ENCODE results near the gene TIAM1.

The TIAM1 gene

DNA sequence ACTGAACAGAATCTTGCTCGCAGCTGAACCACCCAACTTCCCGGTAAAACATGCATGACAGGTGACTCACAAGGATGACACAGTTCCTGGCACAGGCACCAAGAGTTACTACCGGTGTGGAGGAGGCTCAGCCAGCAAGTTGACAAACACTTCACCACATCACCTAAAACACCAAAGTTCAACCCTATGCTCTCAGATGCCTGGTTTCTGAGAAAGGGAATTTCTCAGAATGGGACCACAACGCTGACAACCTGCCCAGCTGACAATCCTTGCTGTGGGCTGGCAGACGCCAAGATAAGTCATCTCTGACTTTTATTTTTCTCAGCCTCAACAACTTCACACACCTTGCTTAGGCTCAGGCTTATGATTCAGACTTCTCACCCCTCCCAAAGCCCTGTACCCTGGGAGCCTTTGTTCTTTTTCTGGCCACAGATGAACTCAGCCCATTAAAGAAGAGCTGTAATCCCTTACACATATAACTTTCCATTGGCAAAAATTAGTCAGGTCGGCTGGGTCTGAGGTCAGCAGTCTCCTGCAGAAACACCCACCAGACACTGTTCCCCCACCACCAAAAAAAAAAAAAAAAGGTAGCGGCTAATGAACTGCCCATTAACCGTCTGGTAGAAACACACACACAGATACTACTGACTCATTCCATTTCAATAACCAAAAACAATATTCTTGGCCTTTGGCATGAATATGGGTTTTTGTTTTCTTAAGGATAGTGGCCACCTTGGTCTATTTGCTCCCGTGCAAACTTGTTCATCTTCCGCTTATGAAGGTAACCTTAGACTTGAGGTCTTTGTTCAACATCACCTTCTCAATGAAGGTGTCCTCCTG lies 10.8 kb upstream of the TIAM1 start:
- peaks cover 0 to 5% (median 0%) of the 10 kb centered on the region in 5 experiments for H3K9me3 ChIP-seq (ENCODE audit: control extremely low read depth in 1 of 5, control insufficient read depth in 4 of 5, insufficient read depth in 2 of 5, low read depth in 1 of 5, low read length in 4 of 5)
- H3K4me1 ChIP-seq (ENCODE audit: control extremely low read depth in 1 of 4, control insufficient read depth in 4 of 4, insufficient read depth in 4 of 4, low read length in 3 of 4): peaks cover 0 to 8% (median 0%) of the 10 kb centered on the region in 4 experiments
- DNase-seq: peak in 1 of 3 donors; percentile 13
- CTCF ChIA-PET: interaction anchor here (1.6 kb wide), 1 partner anchor 9 kb away, joined by 5 read pairs; no protein-coding TSS in a partner anchor
- H3K27ac ChIP-seq (ENCODE audit: insufficient read depth in 1 of 2, low read depth in 1 of 2, low read length in 2 of 2, poor library complexity in 1 of 2, severe bottlenecking in 2 of 2): no peak overlapping the region
- H3K4me3 ChIP-seq (ENCODE audit: control insufficient read depth in 1 of 7, extremely low read depth in 1 of 7, insufficient read depth in 4 of 7, low read depth in 2 of 7, low read length in 6 of 7): no peak overlapping the region
- WGBS (ENCODE audit: insufficient coverage): 81% methylated on average over 7 of the region's 10 CpGs
- no peaks in the 10 kb centered on the region for H3K36me3 ChIP-seq (ENCODE audit: control insufficient read depth in 4 of 4, insufficient read depth in 4 of 4, low read length in 3 of 4)
- POLR2A ChIA-PET: no interaction called here
- peaks cover 0 to 6% (median 0%) of the 10 kb centered on the region in 5 experiments for H3K27me3 ChIP-seq (replicated peaks in 2 of 5; ENCODE audit: control insufficient read depth in 4 of 5, insufficient read depth in 5 of 5, low read length in 4 of 5)

GRCh38 chr21:31354122-31354521 lies 10.1 kb upstream of the TIAM1 start:
- Histone ChIP-seq H3K9me3 (ENCODE audit: control extremely low read depth in 1 of 5, control insufficient read depth in 4 of 5, insufficient read depth in 2 of 5, low read depth in 1 of 5, low read length in 4 of 5) (peaks cover 0 to 3% (median 0%) of the 10 kb centered on the region in 5 experiments), H3K4me3 (ENCODE audit: control insufficient read depth in 1 of 7, extremely low read depth in 1 of 7, insufficient read depth in 4 of 7, low read depth in 2 of 7, low read length in 6 of 7) (no peak overlapping the region), H3K27ac (ENCODE audit: insufficient read depth in 1 of 2, low read depth in 1 of 2, low read length in 2 of 2, poor library complexity in 1 of 2, severe bottlenecking in 2 of 2) (no peak overlapping the region), H3K27me3 (replicated peaks in 2 of 5; ENCODE audit: control insufficient read depth in 4 of 5, insufficient read depth in 5 of 5, low read length in 4 of 5) (peaks cover 0 to 6% (median 0%) of the 10 kb centered on the region in 5 experiments), H3K36me3 (ENCODE audit: control insufficient read depth in 4 of 4, insufficient read depth in 4 of 4, low read length in 3 of 4) (no peaks in the 10 kb centered on the region), H3K4me1 (ENCODE audit: control extremely low read depth in 1 of 4, control insufficient read depth in 4 of 4, insufficient read depth in 4 of 4, low read length in 3 of 4) (peaks cover 0 to 12% (median 0%) of the 10 kb centered on the region in 4 experiments)
- ChIA-PET POLR2A (no interaction called here), CTCF (interaction anchor here (1.6 kb wide), 1 partner anchor 10 kb away, joined by 5 read pairs; no protein-coding TSS in a partner anchor)
- 100% methylated on average over 4 of the region's 4 CpGs for WGBS (ENCODE audit: insufficient coverage)
- DNase-seq: no peak

DNA sequence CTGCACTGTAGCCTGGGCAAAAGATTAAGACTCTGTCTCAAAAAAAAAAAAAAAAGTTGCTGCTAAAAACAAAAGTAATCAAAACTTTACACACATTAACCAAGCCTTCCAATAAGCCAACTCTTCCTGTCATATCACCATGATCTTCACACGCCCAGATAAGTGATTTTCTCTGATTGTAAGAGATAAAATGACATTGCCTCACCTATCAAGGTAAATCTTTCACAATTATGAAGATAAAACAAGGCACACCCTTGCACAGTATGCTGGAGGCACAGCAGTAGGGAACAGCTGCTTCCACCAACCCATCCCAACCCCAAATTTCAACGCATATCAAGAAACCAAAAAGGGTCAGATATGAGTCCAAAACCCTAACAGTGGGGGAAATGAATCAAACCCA lies 8.8 kb upstream of the TIAM1 start:
- Histone ChIP-seq H3K4me3 (ENCODE audit: control insufficient read depth in 1 of 7, extremely low read depth in 1 of 7, insufficient read depth in 4 of 7, low read depth in 2 of 7, low read length in 6 of 7) (no peak overlapping the region), H3K27me3 (replicated peaks in 2 of 5; ENCODE audit: control insufficient read depth in 4 of 5, insufficient read depth in 5 of 5, low read length in 4 of 5) (peaks cover 0 to 1% (median 0%) of the 10 kb centered on the region in 5 experiments), H3K27ac (ENCODE audit: insufficient read depth in 1 of 2, low read depth in 1 of 2, low read length in 2 of 2, poor library complexity in 1 of 2, severe bottlenecking in 2 of 2) (no peak overlapping the region), H3K36me3 (ENCODE audit: control insufficient read depth in 4 of 4, insufficient read depth in 4 of 4, low read length in 3 of 4) (no peaks in the 10 kb centered on the region), H3K4me1 (ENCODE audit: control extremely low read depth in 1 of 4, control insufficient read depth in 4 of 4, insufficient read depth in 4 of 4, low read length in 3 of 4) (peaks cover 0 to 12% (median 0%) of the 10 kb centered on the region in 4 experiments), H3K9me3 (ENCODE audit: control extremely low read depth in 1 of 5, control insufficient read depth in 4 of 5, insufficient read depth in 2 of 5, low read depth in 1 of 5, low read length in 4 of 5) (peaks cover 0 to 3% (median 0%) of the 10 kb centered on the region in 5 experiments)
- WGBS (ENCODE audit: insufficient coverage): no CpG with 5 or more reads among the region's 2 CpGs
- DNase-seq: no peak
- CTCF ChIA-PET: interaction anchor here (0.6 to 1.6 kb wide), 2 partner anchors 11 to 114 kb away, joined by 3 to 5 read pairs; no protein-coding TSS in a partner anchor
- POLR2A ChIA-PET: interaction anchor here (0.7 kb wide), 1 partner anchor 72 kb away, joined by 3 read pairs; no protein-coding TSS in a partner anchor

GRCh38 chr21:31351960-31352359 lies 7.9 kb upstream of the TIAM1 start:
- no peaks in the 10 kb centered on the region for H3K36me3 ChIP-seq (ENCODE audit: control insufficient read depth in 4 of 4, insufficient read depth in 4 of 4, low read length in 3 of 4)
- H3K27ac ChIP-seq (ENCODE audit: insufficient read depth in 1 of 2, low read depth in 1 of 2, low read length in 2 of 2, poor library complexity in 1 of 2, severe bottlenecking in 2 of 2): no peak overlapping the region
- H3K4me1 ChIP-seq (ENCODE audit: control extremely low read depth in 1 of 4, control insufficient read depth in 4 of 4, insufficient read depth in 4 of 4, low read length in 3 of 4): peaks cover 0 to 12% (median 0%) of the 10 kb centered on the region in 4 experiments
- POLR2A ChIA-PET: no interaction called here
- WGBS (ENCODE audit: insufficient coverage): no CpG with 5 or more reads among the region's 3 CpGs
- no peak overlapping the region for H3K4me3 ChIP-seq (ENCODE audit: control insufficient read depth in 1 of 7, extremely low read depth in 1 of 7, insufficient read depth in 4 of 7, low read depth in 2 of 7, low read length in 6 of 7)
- H3K9me3 ChIP-seq (ENCODE audit: control extremely low read depth in 1 of 5, control insufficient read depth in 4 of 5, insufficient read depth in 2 of 5, low read depth in 1 of 5, low read length in 4 of 5): peaks cover 0 to 3% (median 0%) of the 10 kb centered on the region in 5 experiments
- CTCF ChIA-PET: interaction anchor here (1.0 kb wide), 1 partner anchor 11 kb away, joined by 5 read pairs; no protein-coding TSS in a partner anchor
- no peaks in the 10 kb centered on the region for H3K27me3 ChIP-seq (replicated peaks in 2 of 5; ENCODE audit: control insufficient read depth in 4 of 5, insufficient read depth in 5 of 5, low read length in 4 of 5)
- DNase-seq: no peak

DNA sequence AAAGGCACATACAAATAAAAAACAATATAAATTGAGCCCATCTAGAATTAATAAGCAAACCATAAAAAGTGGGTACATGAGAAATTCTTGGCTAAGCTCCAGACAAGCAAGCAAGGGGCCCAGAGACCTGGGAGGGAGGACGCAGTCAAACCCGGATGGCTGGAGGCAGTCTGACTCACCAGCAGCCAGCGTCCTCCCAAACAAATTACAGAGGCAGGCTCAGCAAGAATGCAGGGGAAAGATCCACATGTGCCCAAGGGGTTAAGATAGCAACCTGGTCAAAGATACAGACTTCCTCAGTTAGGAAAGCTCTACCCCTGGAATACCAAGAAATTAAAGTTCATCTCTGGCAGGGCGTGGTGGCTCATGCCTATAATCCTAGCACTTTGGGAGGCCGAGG lies 7.4 kb upstream of the TIAM1 start:
- POLR2A ChIA-PET: no interaction called here
- no peak overlapping the region for H3K27ac ChIP-seq (ENCODE audit: insufficient read depth in 1 of 2, low read depth in 1 of 2, low read length in 2 of 2, poor library complexity in 1 of 2, severe bottlenecking in 2 of 2)
- DNase-seq: no peak
- H3K27me3 ChIP-seq (replicated peaks in 2 of 5; ENCODE audit: control insufficient read depth in 4 of 5, insufficient read depth in 5 of 5, low read length in 4 of 5): peaks cover 0 to 2% (median 0%) of the 10 kb centered on the region in 5 experiments
- H3K4me3 ChIP-seq (ENCODE audit: control insufficient read depth in 1 of 7, extremely low read depth in 1 of 7, insufficient read depth in 4 of 7, low read depth in 2 of 7, low read length in 6 of 7): no peak overlapping the region
- WGBS (ENCODE audit: insufficient coverage): 100% methylated on average over 4 of the region's 5 CpGs
- peaks cover 0 to 12% (median 0%) of the 10 kb centered on the region in 4 experiments for H3K4me1 ChIP-seq (ENCODE audit: control extremely low read depth in 1 of 4, control insufficient read depth in 4 of 4, insufficient read depth in 4 of 4, low read length in 3 of 4)
- peaks cover 0 to 3% (median 0%) of the 10 kb centered on the region in 5 experiments for H3K9me3 ChIP-seq (ENCODE audit: control extremely low read depth in 1 of 5, control insufficient read depth in 4 of 5, insufficient read depth in 2 of 5, low read depth in 1 of 5, low read length in 4 of 5)
- CTCF ChIA-PET: interaction anchor here (1.0 kb wide), 1 partner anchor 12 kb away, joined by 5 read pairs; no protein-coding TSS in a partner anchor
- no peaks in the 10 kb centered on the region for H3K36me3 ChIP-seq (ENCODE audit: control insufficient read depth in 4 of 4, insufficient read depth in 4 of 4, low read length in 3 of 4)

DNA sequence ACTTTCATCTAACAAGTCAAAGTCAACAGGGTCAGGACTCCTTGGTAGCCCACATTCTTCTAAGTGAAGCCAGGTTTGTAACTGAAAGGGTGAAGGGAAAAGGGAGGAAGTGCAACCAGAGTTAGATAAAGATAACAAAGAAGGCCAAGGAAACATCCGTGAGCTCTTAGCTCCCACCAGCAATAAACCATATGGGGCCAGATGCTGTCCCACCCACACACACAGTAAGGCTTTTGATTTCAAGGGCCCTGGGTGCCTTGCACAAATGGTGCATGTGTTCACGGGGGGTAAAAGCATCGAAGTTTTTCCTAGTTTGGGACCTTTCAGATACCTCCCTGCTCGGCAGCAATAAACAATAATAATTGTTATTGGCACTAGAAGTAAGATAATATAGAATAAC lies 5.1 kb upstream of the TIAM1 start:
- no peak for DNase-seq
- H3K4me1 ChIP-seq (ENCODE audit: control extremely low read depth in 1 of 4, control insufficient read depth in 4 of 4, insufficient read depth in 4 of 4, low read length in 3 of 4): peaks cover 0 to 8% (median 3%) of the 10 kb centered on the region in 4 experiments
- ChIA-PET CTCF (interaction anchor here (1.3 kb wide), 1 partner anchor 50 kb away, joined by 5 read pairs; no protein-coding TSS in a partner anchor), POLR2A (no interaction called here)
- no peak overlapping the region for H3K27ac ChIP-seq (ENCODE audit: insufficient read depth in 1 of 2, low read depth in 1 of 2, low read length in 2 of 2, poor library complexity in 1 of 2, severe bottlenecking in 2 of 2)
- peaks cover 0 to 3% (median 0%) of the 10 kb centered on the region in 5 experiments for H3K9me3 ChIP-seq (ENCODE audit: control extremely low read depth in 1 of 5, control insufficient read depth in 4 of 5, insufficient read depth in 2 of 5, low read depth in 1 of 5, low read length in 4 of 5)
- H3K27me3 ChIP-seq (replicated peaks in 2 of 5; ENCODE audit: control insufficient read depth in 4 of 5, insufficient read depth in 5 of 5, low read length in 4 of 5): peaks cover 0 to 19% (median 0%) of the 10 kb centered on the region in 5 experiments
- 40% methylated on average over 1 of the region's 4 CpGs for WGBS (ENCODE audit: insufficient coverage)
- H3K4me3 ChIP-seq (ENCODE audit: control insufficient read depth in 1 of 7, extremely low read depth in 1 of 7, insufficient read depth in 4 of 7, low read depth in 2 of 7, low read length in 6 of 7): no peak overlapping the region
- H3K36me3 ChIP-seq (ENCODE audit: control insufficient read depth in 4 of 4, insufficient read depth in 4 of 4, low read length in 3 of 4): no peaks in the 10 kb centered on the region

- Histone ChIP-seq H3K9me3 (ENCODE audit: control extremely low read depth in 1 of 5, control insufficient read depth in 4 of 5, insufficient read depth in 2 of 5, low read depth in 1 of 5, low read length in 4 of 5) (peaks cover 0 to 3% (median 0%) of the 10 kb centered on the region in 5 experiments), H3K36me3 (ENCODE audit: control insufficient read depth in 4 of 4, insufficient read depth in 4 of 4, low read length in 3 of 4) (no peaks in the 10 kb centered on the region), H3K4me3 (ENCODE audit: control insufficient read depth in 1 of 7, extremely low read depth in 1 of 7, insufficient read depth in 4 of 7, low read depth in 2 of 7, low read length in 6 of 7) (no peak overlapping the region), H3K27ac (ENCODE audit: insufficient read depth in 1 of 2, low read depth in 1 of 2, low read length in 2 of 2, poor library complexity in 1 of 2, severe bottlenecking in 2 of 2) (no peak overlapping the region), H3K27me3 (replicated peaks in 2 of 5; ENCODE audit: control insufficient read depth in 4 of 5, insufficient read depth in 5 of 5, low read length in 4 of 5) (peaks cover 0 to 30% (median under 1%) of the 10 kb centered on the region in 5 experiments), H3K4me1 (ENCODE audit: control extremely low read depth in 1 of 4, control insufficient read depth in 4 of 4, insufficient read depth in 4 of 4, low read length in 3 of 4) (peaks cover 0 to 17% (median 13%) of the 10 kb centered on the region in 4 experiments)
- CTCF ChIA-PET: interaction anchor here (1.0 kb wide), 2 partner anchors 8 to 32 kb away, joined by 3 read pairs; no protein-coding TSS in a partner anchor
- 96% methylated on average over 7 of the region's 7 CpGs for WGBS (ENCODE audit: insufficient coverage)
- no peak for DNase-seq
- POLR2A ChIA-PET: no interaction called here
These were observed 4.1 kb upstream of the TIAM1 start for GRCh38 chr21:31348188-31348587.

Data from common myeloid progenitor, CD34-positive (primary cell).